NCI-H82 (cell line): Measurements from ENCODE around the gene MAP4K3.

Source experiments
- DNase-seq: peaks from one replicate; lab custom pipeline; 2025; lab: John Stamatoyannopoulos, UW

Gene MAP4K3

GRCh38 chr2:39443009-39443408 is 5.9 kb upstream of the MAP4K3 start:
- no peak for DNase-seq

GRCh38 chr2:39437522-39438296 is 624 bp upstream of the MAP4K3 start:
- peak; percentile 89 for DNase-seq

- peak; percentile 38 for DNase-seq
Measured at GRCh38 chr2:39435741-39436591, 1.1 kb downstream of the MAP4K3 start.

- DNase-seq = peak; percentile 92
Measured at GRCh38 chr2:39435234-39435633, 1.9 kb downstream of the MAP4K3 start.

GRCh38 chr2:39434233-39434897 is 2.7 kb downstream of the MAP4K3 start:
- DNase-seq = peak; percentile 11

GRCh38 chr2:39433586-39434195 is 3.4 kb downstream of the MAP4K3 start:
- peak; percentile 34 for DNase-seq

GRCh38 chr2:39432701-39433100 is 4.4 kb downstream of the MAP4K3 start:
- no peak for DNase-seq

GRCh38 chr2:39431592-39432316 is 5.3 kb downstream of the MAP4K3 start:
- DNase-seq = no peak

GRCh38 chr2:39429746-39430145 is 7.3 kb downstream of the MAP4K3 start:
- no peak for DNase-seq

GRCh38 chr2:39424951-39425350 is 12.1 kb downstream of the MAP4K3 start:
- no peak for DNase-seq

GRCh38 chr2:39422700-39423099 is 14.4 kb downstream of the MAP4K3 start:
- no peak for DNase-seq

- DNase-seq = no peak
Measured at GRCh38 chr2:39421354-39421753, 15.7 kb downstream of the MAP4K3 start.

GRCh38 chr2:39419282-39420223 is 17.5 kb downstream of the MAP4K3 start:
- no peak for DNase-seq

- no peak for DNase-seq
Measured at GRCh38 chr2:39418491-39418890, 18.6 kb downstream of the MAP4K3 start.

- no peak for DNase-seq
Measured at GRCh38 chr2:39416140-39416539, 20.9 kb downstream of the MAP4K3 start.

- no peak for DNase-seq
Measured at GRCh38 chr2:39413063-39413737, 23.9 kb downstream of the MAP4K3 start.

GRCh38 chr2:39411181-39411944 is 25.7 kb downstream of the MAP4K3 start:
- DNase-seq = no peak

GRCh38 chr2:39409697-39410389 is 27.2 kb downstream of the MAP4K3 start:
- no peak for DNase-seq
